ENCODE measurements around the gene ACADSB. TPM values are rescaled to one million over a fixed set of nuclear protein-coding genes. Genes with fewer than 3 reads are reported as not detected.

The ACADSB gene
- total and polyA plus RNA-seq, 8 donors: 3.6 to 18.2 (median 11.6) TPM

GRCh38 chr10:122993797-122994336 lies 14.9 kb upstream of the ACADSB start:
- Histone ChIP-seq H3K4me3 (no peak overlapping the region), H3K27me3 (no peaks in the 10 kb centered on the region), H3K9me3 (no peaks in the 10 kb centered on the region), H3K27ac (no peak overlapping the region), H3K4me1 (no peaks in the 10 kb centered on the region), H3K36me3 (peaks cover 0 to 26% (median 7%) of the 10 kb centered on the region in 3 donors)
- ATAC-seq (no peak), FAIRE-seq (no peak), DNase-seq (no peak)
- WGBS, 2 donors: 95 to 97% methylated on average over 6 of the region's 6 CpGs
- no peak for TF ChIP-seq CTCF (IDR thresholded peaks at IDR 0.05)
- intact Hi-C loops (cut with DNase I): no loop called here

- 93 to 94% methylated on average over 4 of the region's 4 CpGs for WGBS, 2 donors
- no peak for FAIRE-seq
- ATAC-seq: no peak
- no peak for TF ChIP-seq CTCF (IDR thresholded peaks at IDR 0.05)
- H3K4me3 ChIP-seq: no peak overlapping the region
- intact Hi-C loops (cut with DNase I): no loop called here
- H3K4me1 ChIP-seq: peaks cover 0 to 6% (median 0%) of the 10 kb centered on the region in 3 donors
- H3K9me3 ChIP-seq: no peaks in the 10 kb centered on the region
- no peaks in the 10 kb centered on the region for H3K27me3 ChIP-seq
- peaks cover 0 to 26% (median 7%) of the 10 kb centered on the region in 3 donors for H3K36me3 ChIP-seq
- H3K27ac ChIP-seq: no peak overlapping the region
- no peak for DNase-seq
Observed at GRCh38 chr10:122995936-122996335, 12.9 kb upstream of the ACADSB start.

GRCh38 chr10:122997864-122998263 lies 10.9 kb upstream of the ACADSB start:
- ATAC-seq (no peak), FAIRE-seq (no peak), DNase-seq (no peak)
- no peaks in the 10 kb centered on the region for H3K27me3 ChIP-seq
- WGBS, 2 donors: 89 to 91% methylated on average over 3 of the region's 3 CpGs
- intact Hi-C loops (cut with DNase I): no loop called here
- no peak overlapping the region for H3K27ac ChIP-seq
- no peak for TF ChIP-seq CTCF (IDR thresholded peaks at IDR 0.05)
- no peak overlapping the region for H3K4me3 ChIP-seq
- no peaks in the 10 kb centered on the region for H3K9me3 ChIP-seq
- peaks cover 0 to 6% (median 0%) of the 10 kb centered on the region in 3 donors for H3K4me1 ChIP-seq
- H3K36me3 ChIP-seq: peaks cover 0 to 21% (median under 1%) of the 10 kb centered on the region in 3 donors

GRCh38 chr10:122998360-122998917 lies 10.4 kb upstream of the ACADSB start:
- intact Hi-C loops (cut with DNase I): no loop called here
- ATAC-seq: no peak
- Histone ChIP-seq H3K4me3 (no peak overlapping the region), H3K27ac (no peak overlapping the region), H3K9me3 (no peaks in the 10 kb centered on the region), H3K27me3 (no peaks in the 10 kb centered on the region), H3K4me1 (peaks cover 0 to 6% (median 0%) of the 10 kb centered on the region in 3 donors), H3K36me3 (peaks cover 0 to 19% (median 0%) of the 10 kb centered on the region in 3 donors)
- no peak for FAIRE-seq
- TF ChIP-seq CTCF (IDR thresholded peaks at IDR 0.05): no peak
- 86 to 87% methylated on average over 6 of the region's 6 CpGs for WGBS, 2 donors
- DNase-seq: no peak

- 89% methylated on average over 3 of the region's 3 CpGs for WGBS, 2 donors
- H3K4me1 ChIP-seq: peaks cover 0 to 7% (median under 1%) of the 10 kb centered on the region in 3 donors
- ATAC-seq (no peak), DNase-seq (no peak), FAIRE-seq (no peak)
- H3K27ac ChIP-seq: no peak overlapping the region
- no peaks in the 10 kb centered on the region for H3K27me3 ChIP-seq
- H3K4me3 ChIP-seq: no peak overlapping the region
- intact Hi-C loops (cut with DNase I): no loop called here
- no peaks in the 10 kb centered on the region for H3K9me3 ChIP-seq
- TF ChIP-seq CTCF (IDR thresholded peaks at IDR 0.05): no peak
- peaks cover 0 to 18% (median 0%) of the 10 kb centered on the region in 3 donors for H3K36me3 ChIP-seq
Observed at GRCh38 chr10:122998934-122999333, 9.9 kb upstream of the ACADSB start.

All from pancreas (tissue), 10 donors.